Activated B cell treated with CpG ODN at 0.5 μM for 24 hours (primary cell): Measurements from ENCODE around the gene OGDH. TPM values are rescaled to one million over a fixed set of nuclear protein-coding genes. Genes with fewer than 3 reads are reported as not detected.

ENCODE experiments used
- ATAC-seq: fragments of 200-7000 bp; cut with Tn5 transposase; one replicate; pipeline ENCODE4 v1.10.0; 2021; ENCODE audit warnings: low read depth, mild to moderate bottlenecking, moderate library complexity
- CTCF ChIA-PET: fragments of 350-600 bp; sonication (Branson Sonifier 250); formaldehyde crosslinking; loops from one replicate; lab custom pipeline; 2021; ENCODE audit warnings: antibody characterized with exemption; lab: Charles Lee
- POLR2A ChIA-PET: fragments of 350-600 bp; sonication (Branson Sonifier 250); formaldehyde crosslinking; loops from one replicate; lab custom pipeline; 2021; ENCODE audit warnings: antibody characterized with exemption; lab: Charles Lee
- DNase-seq: peaks from one replicate; pipeline ENCODE4 v3.0.0; 2022
- H3K27ac Mint-ChIP-seq: one replicate; pipeline ENCODE4 v1.8.0; 2020; ENCODE audit warnings: mixed read lengths
- H3K27me3 Mint-ChIP-seq: one replicate; pipeline ENCODE4 v1.8.0; 2021; ENCODE audit warnings: mixed read lengths
- H3K36me3 Mint-ChIP-seq: one replicate; pipeline ENCODE4 v1.8.0; 2021; ENCODE audit warnings: low read depth, mixed read lengths
- H3K4me1 Mint-ChIP-seq: one replicate; pipeline ENCODE4 v1.8.0; 2021; ENCODE audit warnings: mixed read lengths
- H3K4me3 Mint-ChIP-seq: one replicate; pipeline ENCODE4 v1.8.0; 2020; ENCODE audit warnings: mild to moderate bottlenecking, mixed read lengths
- H3K9me3 Mint-ChIP-seq: one replicate; pipeline ENCODE4 v1.8.0; 2020; ENCODE audit warnings: mixed read lengths
- CTCF ChIP-seq: fragments of 200-600 bp; IDR thresholded peaks from one replicate; pipeline ENCODE4 v1.8.0; 2022; ENCODE audit warnings: antibody characterized with exemption, mild to moderate bottlenecking
- intact Hi-C: fragments of 100-400 bp; cut with micrococcal nuclease; formaldehyde crosslinking; loops from one replicate; pipeline ENCODE4 v1.15.1; 2024
- total RNA-seq: library from RNA; stranded (reverse); gene quantifications from 2 replicates; pipeline ENCODE4 v1.2.3, GENCODE V29; 2022

OGDH gene
- total RNA-seq, 1 donor from 2014 or later = 81.7 TPM

- intact Hi-C loops = loop anchor here (5.0 kb wide), 1 partner anchor 564 kb away; no protein-coding TSS in a partner anchor
- peaks cover 29% of the 10 kb centered on the region for H3K4me1 Mint-ChIP-seq
- ChIA-PET CTCF (interaction anchor here (1.2 to 1.7 kb wide), 4 partner anchors 10 to 263 kb away, joined by 3 to 9 read pairs (median 4); partner anchors contain the start of gene NUDCD3), POLR2A (interaction anchor here (0.6 to 4.7 kb wide), 23 partner anchors 8 to 600 kb away, joined by 3 to 45 read pairs (median 7); partner anchors contain the start of genes DBNL, DDX56, H2AZ2 and NUDCD3)
- H3K4me3 Mint-ChIP-seq = peak overlapping the region; percentile 90
- DNase-seq (no peak), ATAC-seq (peak; percentile 8)
- H3K9me3 Mint-ChIP-seq = no peaks in the 10 kb centered on the region
- H3K27me3 Mint-ChIP-seq = peaks cover 2% of the 10 kb centered on the region
- H3K36me3 Mint-ChIP-seq = peaks cover 41% of the 10 kb centered on the region
- H3K27ac Mint-ChIP-seq = peak overlapping the region; percentile 95
- TF ChIP-seq CTCF = no peak
Measured at GRCh38 chr7:44580945-44581878, 25.2 kb upstream of the OGDH start.

- POLR2A ChIA-PET = interaction anchor here (0.5 to 4.7 kb wide), 32 partner anchors 9 to 601 kb away, joined by 3 to 45 read pairs (median 4); partner anchors contain the start of genes DBNL, DDX56, H2AZ2 and OGDH
- H3K9me3 Mint-ChIP-seq = no peaks in the 10 kb centered on the region
- H3K27me3 Mint-ChIP-seq = peaks cover 2% of the 10 kb centered on the region
- TF ChIP-seq CTCF = no peak
- ATAC-seq = peak; percentile 90
- H3K4me3 Mint-ChIP-seq = peak within 1 kb of the TSS; percentile 90
- CTCF ChIA-PET = interaction anchor here (1.1 to 1.7 kb wide), 6 partner anchors 9 to 555 kb away, joined by 3 to 9 read pairs (median 4); partner anchors contain the start of gene NUDCD3
- peak within 1 kb of the TSS; percentile 95 for H3K27ac Mint-ChIP-seq
- H3K36me3 Mint-ChIP-seq = peaks cover 40% of the 10 kb centered on the region
- peak; percentile 100 for DNase-seq
- intact Hi-C loops = loop anchor here (1.0 to 5.0 kb wide), 12 partner anchors 8 to 565 kb away; partner anchors contain the start of genes H2AZ2, NUDCD3, OGDH and PPIA
- peaks cover 29% of the 10 kb centered on the region for H3K4me1 Mint-ChIP-seq
Measured at GRCh38 chr7:44581879-44582603, 24.4 kb upstream of the OGDH start, which contains the start of gene TMED4. TSS of gene TMED4 (minus strand) at chr7:44582231. CDS start at chr7:44582206, 25 bp downstream.

GRCh38 chr7:44583146-44583865 is 23.1 kb upstream of the OGDH start:
- ATAC-seq = no peak
- Mint-ChIP-seq H3K9me3 (no peaks in the 10 kb centered on the region), H3K36me3 (peaks cover 35% of the 10 kb centered on the region), H3K27ac (peak overlapping the region; percentile 95), H3K4me3 (peak overlapping the region; percentile 90), H3K4me1 (peaks cover 33% of the 10 kb centered on the region), H3K27me3 (peaks cover 2% of the 10 kb centered on the region)
- ChIA-PET POLR2A (interaction anchor here (0.6 to 4.7 kb wide), 11 partner anchors 10 to 397 kb away, joined by 4 to 45 read pairs (median 10); partner anchors contain the start of genes DDX56, H2AZ2, OGDH and PURB), CTCF (interaction anchor here (1.0 to 1.7 kb wide), 3 partner anchors 261 to 552 kb away, joined by 3 to 4 read pairs (median 3); partner anchors contain the start of gene H2AZ2)
- intact Hi-C loops = loop anchor here (2.0 to 5.0 kb wide), 3 partner anchors 331 to 566 kb away; partner anchors contain the start of gene TBRG4
- no peak for TF ChIP-seq CTCF
- no peak for DNase-seq

- ChIA-PET POLR2A (interaction anchor here (0.6 to 1.3 kb wide), 9 partner anchors 19 to 547 kb away, joined by 3 to 10 read pairs (median 4); partner anchors contain the start of genes H2AZ2 and PPIA), CTCF (interaction anchor here (0.9 to 1.5 kb wide), 8 partner anchors 14 to 548 kb away, joined by 3 to 15 read pairs (median 3); partner anchors contain the start of gene H2AZ2)
- TF ChIP-seq CTCF = no peak
- no peak overlapping the region for H3K27ac Mint-ChIP-seq
- H3K36me3 Mint-ChIP-seq = no peaks in the 10 kb centered on the region
- peaks cover 6% of the 10 kb centered on the region for H3K4me1 Mint-ChIP-seq
- peaks cover 3% of the 10 kb centered on the region for H3K27me3 Mint-ChIP-seq
- peak; percentile 79 for ATAC-seq
- no peak for DNase-seq
- H3K4me3 Mint-ChIP-seq = no peak overlapping the region
- H3K9me3 Mint-ChIP-seq = no peaks in the 10 kb centered on the region
- intact Hi-C loops = loop anchor here (1.0 to 2.0 kb wide), 8 partner anchors 15 to 548 kb away; partner anchors contain the start of gene PPIA
Measured at GRCh38 chr7:44587843-44588711, 18.4 kb upstream of the OGDH start.
